ENCODE measurements around the gene PFAS.
A peak's percentile ranks its signal among the peaks of the same experiment; 100 is the strongest.
"Not testable (repeated sequence)": the region's sequence is repeated elsewhere in the genome, so short reads cannot be mapped to it uniquely, and the experiment has no call there.

The PFAS gene

DNA sequence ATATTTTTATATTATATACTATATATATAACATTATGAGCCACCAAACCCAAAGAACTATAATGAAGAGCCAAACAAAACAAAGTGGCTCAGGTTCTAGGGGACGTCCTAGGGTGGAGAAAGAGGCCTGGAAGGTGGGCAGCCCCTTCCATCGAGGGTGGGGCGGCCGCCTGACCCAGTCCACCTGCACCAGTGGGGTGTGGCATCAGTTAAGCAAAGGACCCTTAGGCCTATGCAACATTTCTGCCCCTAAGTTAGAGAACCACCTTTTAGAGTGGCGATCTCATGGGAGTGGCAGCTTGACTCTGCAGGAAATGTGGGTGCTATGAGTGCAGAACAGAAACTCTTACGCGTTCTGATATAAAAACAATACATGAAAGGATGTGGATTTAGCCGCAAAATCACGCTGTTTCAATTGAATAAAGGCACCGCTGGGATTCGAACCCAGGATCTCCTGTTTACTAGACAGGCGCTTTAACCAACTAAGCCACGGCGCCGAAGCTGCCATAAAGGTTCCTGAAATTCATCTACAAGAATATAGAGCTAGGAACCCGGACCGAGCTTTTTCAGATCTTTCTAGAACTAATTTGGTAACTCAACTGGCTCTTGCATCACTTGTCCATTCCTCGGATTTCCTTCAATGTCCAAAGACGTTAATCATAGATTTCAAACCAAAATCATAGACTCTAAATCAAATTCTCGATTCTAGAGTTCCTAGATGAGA, 23.1 kb upstream of the PFAS start:
- peak; percentile 87 for DNase-seq

DNA sequence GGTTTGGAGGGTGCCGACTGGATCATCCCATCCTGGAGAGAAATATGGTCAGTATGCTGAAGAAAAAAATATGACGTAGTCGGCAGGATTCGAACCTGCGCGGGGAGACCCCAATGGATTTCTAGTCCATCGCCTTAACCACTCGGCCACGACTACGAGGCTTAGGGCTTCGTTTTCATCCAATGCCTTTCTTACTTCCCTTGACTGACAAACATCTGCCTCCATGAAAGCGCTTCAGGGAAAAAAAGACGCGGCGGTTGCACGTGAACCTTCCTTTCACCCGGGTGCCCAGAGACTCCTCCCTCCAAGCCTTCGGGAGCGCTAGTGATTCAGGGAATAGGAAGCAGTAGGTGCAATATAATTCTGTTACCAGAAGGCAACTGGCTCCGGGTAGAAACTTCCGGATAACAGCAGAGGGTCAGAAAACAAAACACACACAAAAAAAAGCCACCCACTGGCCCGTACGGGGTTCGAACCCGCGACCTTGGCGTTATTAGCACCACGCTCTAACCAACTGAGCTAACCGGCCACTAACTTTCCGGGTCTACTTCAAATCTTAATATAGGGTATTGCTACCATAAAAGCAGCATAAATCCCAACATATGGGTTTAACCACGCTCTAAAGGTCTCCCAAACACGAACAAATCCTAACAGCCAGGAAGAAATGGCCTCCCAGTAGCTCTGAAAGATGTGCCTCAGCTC, 22.4 kb upstream of the PFAS start:
- peak; percentile 78 for DNase-seq

DNA sequence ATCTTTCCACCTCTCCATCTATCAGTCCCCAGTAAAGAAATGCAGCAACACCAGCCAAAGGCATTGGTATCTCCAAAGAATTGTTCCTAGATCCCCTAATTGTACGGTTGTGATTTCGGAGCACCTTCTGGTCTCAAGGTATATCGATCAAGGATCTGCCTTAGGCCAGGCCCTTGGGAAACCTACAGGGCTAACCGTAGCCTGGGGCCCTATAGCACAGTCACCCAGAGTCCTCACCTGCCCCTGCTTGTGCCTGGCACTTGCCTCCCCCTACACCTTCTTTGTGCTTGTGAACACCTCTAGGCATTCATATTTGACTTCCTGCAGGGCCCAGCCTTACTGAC, 21.9 kb upstream of the PFAS start:
- no peak for DNase-seq

DNA sequence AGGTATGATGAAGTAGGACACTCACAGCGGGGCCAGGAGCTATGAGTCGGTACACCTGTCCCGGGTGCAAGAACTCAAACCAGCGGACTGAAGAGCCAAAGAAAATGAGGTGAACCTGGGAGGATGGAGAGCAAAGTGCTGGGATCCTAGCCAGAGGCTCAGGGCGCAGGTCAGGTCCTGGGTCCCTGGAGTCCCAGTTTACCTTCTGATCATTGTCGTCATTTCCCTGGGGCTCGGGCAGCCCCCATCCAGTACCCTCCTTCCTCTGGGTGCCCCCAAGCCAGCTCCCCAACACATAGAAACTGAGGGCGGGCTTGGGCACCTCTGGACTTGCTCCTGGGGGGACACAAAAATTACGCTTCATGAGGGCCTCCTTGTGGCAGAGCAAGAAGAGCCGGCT, 17.4 kb upstream of the PFAS start:
- DNase-seq, result no peak

DNA sequence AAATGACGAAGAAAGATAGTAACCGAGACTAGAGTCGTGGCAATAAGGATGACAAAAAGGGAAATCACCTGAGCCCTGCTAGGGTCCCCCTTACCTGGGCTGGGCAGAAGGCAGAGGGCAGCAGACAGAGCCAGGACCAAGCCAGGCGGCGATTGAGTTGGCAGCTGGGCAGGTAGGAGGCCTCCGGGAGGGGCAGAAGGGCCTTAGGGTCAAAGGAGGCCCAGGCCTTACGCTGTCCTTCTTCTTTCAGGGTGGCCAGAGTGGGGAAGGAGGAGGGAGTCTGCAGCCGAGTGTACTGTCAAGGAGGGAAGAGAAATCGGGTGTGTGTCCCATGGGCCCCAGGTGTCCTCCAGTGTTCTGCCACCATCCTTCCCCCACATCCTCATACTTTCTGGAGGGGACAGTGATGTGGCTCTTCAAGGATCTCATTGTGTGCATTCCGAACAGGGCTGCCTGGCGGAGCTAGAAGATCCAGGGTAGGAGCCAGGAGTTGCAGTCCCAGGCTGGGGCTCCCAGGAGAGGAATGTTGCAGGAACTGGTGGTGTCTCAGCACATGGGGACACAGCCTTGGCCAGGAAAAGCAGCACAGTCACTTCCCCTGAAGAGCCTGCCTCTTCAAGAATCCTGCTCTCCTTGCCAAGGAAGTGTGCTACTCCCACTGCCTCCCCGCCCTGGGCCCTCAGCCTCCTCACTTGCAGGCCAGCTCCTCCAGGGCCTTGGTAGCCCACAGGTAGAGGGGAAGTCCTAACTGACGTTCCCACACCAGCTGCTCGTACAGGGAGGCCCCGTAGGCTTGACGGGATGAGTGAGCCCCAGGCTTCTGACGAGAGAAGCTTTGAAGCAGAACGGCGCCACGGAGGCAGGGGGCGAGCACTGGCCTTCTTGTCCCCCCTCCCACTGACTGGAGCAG, 14.5 kb upstream of the PFAS start:
- no peak for DNase-seq

DNA sequence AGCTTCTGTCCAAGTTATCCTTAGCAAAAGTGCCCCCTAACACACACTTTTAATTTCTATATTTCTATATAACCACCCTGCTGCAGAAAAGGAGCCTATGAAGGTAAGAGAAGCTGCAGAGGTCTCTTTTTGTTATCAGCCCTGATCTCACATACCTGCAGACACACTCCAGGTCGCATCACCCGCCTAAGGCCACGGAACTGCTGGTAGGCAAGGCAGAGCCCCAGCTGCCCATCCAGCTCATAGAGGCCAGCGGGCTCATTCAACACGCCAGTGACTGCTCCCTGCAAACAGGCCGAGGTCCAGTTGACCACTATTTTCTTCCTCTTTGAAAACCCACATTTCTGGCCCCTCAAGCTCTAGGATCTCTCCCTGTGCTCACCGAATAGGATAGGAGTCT, 13.4 kb upstream of the PFAS start:
- no peak for DNase-seq

DNA sequence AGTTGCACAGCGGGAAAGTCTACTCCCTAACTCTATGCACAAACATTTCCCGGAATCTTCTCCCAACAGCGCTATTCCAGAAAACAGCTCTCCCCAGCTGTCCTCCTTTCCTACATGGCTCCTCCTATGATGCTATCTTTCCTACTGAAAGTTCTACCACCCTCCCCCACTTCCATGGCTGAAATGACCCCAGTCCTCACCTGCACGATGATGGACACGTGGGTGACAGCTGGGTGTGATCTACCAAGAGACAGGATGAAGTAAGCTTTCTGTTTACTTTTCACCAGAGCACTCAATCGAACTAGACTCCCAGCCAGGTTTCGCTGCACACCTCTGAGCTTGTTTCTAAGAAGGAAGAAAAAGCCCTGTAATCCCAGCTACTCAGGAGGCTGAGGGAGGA, 11.9 kb upstream of the PFAS start:
- DNase-seq, result no peak

DNA sequence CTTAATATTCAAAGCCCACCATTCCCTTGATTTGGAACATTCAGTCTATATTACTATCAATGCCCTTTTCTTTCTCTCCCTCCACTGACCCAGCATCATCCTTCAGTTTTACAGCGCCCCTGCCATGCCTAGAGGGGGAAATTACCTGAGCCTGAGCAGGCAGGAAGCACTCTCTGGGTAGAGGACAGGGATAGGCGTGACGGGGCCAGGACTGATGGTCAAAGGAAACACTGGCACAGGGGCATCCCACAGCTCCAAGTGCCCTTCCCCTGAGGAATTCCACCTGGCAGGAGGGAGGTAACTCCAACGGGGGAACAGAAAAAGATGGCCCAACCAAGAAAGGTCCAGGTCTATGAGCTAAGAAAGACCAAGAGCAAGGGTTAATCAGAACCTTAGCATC, 11.2 kb upstream of the PFAS start:
- no peak for DNase-seq

DNA sequence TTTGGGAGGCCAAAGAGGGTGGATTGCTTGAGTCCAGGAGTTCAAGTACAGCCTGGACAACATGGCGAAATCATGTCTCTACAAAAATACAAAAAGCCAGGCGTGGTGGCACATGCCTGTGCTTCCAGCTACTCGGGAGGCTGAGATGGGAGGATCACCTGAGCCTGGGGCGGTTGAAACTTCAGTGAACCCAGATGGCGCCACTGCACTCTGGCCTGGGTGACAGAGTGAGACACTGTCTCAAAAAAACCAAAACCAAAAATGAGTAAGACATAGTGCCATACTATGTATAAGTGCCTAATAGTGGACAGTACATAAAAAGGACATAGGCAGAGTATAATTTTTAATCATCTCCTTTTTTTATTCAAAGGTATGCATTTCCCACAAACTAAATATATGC, 5.3 kb upstream of the PFAS start:
- peak; percentile 12 for DNase-seq

DNA sequence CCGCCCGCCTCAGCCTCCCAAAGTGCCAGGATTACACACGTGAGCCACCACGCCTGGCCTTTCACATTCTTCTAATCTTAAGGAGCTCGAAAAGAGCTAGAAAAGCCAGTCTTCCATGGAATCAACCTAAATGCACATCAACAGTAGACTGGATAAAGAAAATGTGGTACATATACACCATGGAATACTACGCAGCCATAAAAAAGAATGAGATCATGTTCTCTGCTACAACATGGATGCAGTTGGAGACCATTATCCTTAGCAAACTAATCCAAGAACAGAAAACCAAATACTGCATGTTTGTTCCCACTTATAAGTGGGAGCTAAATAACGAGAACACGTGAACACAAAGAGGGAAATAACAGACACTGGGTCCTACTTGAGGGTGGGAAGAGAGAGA, 4.3 kb upstream of the PFAS start:
- DNase-seq, result no peak

DNA sequence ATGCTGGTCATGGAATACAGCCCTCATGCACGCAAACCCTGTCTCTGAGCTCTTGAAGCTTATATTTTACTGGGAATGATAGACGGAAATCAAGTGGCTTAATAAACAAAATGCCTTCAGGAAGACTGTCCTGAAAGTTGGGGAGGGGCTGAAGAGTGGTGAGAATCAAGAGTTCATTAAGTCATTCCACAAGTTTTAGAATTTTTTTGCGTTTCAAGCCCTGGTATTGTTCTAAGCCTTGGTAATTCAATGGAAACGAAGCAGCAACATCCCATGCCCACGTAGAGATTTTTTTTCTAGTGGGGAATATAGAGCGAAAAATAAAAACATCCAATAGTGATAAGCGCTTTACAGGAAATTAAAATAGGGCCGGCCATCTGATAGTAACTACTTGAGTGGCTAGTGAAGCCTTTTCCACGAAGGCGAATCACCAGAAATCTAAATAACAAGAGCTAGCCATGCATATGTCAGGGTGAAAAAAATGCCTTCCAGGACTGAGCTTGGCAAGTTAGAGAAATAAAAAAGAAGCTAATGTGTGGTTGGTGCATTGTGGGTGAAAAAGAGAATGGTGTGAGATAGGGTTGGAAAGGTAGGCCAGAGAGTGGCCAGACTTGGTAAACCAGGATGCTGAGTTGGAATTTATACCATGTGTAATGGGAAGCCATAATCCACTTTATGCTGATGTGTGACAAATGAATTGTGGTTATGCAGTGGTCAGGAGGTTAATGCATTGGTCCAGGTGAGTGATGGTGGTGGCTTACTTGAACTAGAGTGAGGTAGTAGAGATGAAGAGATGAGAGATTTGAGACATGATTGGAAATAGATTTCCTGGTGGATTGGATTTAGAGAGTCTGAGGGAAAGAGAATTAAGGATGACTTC, 772 bp downstream of the PFAS start:
- DNase-seq, result no peak

DNA sequence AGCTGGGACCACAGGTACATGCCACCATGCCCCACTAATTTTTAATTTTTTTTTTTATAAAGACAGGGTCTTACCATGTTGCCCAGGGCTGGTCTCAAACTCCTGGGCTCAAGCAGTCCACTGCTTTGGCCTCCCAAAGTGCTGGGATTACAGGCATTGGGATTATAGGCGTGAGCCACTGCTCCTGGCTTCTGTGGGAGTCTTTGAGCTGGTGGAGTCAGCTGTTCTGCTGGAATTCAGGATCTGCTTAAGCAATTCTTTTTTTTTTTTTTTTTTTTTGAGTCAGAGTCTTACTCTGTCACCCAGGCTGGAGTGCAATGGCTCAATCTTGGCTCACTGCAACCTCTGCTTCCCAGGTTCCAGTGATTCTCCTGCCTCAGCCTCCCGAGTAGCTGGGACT, 2.3 kb downstream of the PFAS start:
- not testable (repeated sequence) for DNase-seq

DNA sequence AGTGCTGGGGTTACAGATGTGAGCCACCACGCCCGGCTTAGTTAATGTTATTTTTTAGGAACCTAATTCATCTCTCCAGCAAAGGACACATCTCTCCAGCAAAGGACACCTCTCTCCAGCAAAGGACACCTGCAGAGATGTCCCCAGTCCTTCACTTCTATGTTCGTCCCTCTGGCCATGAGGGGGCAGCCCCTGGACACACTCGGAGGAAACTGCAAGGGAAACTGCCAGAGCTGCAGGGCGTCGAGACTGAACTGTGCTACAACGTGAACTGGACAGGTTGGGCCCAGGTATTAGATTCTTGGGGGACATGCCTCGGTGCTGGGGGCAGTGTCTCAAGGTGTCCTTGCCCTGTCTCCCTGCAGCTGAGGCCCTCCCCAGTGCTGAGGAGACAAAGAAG, 4.7 kb downstream of the PFAS start:
- DNase-seq, result no peak

DNA sequence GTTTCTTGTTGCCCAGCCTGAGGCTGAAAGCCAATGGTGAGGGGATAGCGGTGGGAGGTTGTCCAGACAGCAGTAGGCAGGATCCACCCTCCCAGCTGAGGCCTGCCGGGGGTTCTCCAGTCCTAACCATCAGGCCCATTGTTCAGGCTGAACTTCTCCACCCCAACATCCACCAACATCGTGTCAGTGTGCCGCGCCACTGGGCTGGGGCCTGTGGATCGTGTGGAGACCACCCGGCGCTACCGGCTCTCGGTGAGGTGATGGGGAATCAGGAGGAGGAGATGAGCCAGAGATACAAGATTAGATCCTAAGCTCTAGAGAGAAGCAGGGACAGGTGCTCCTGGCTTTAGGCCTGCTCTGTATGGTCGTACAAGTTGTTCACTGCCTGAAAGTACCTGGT, 5.8 kb downstream of the PFAS start:
- DNase-seq, result no peak

DNA sequence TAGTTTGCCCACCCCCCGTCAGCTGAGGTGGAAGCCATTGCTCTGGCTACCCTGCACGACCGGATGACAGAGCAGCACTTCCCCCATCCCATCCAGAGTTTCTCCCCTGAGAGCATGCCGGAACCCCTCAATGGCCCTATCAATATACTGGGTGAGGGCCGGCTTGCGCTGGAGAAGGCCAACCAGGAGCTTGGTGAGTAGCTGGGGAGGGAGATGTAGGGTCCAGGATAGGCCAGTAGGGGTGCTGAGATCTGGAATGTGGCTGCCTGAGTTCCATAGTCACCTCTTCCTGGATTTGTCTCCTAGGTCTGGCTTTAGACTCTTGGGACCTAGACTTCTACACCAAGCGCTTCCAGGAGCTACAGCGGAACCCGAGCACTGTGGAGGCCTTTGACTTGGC, 6.4 kb downstream of the PFAS start:
- no peak for DNase-seq

DNA sequence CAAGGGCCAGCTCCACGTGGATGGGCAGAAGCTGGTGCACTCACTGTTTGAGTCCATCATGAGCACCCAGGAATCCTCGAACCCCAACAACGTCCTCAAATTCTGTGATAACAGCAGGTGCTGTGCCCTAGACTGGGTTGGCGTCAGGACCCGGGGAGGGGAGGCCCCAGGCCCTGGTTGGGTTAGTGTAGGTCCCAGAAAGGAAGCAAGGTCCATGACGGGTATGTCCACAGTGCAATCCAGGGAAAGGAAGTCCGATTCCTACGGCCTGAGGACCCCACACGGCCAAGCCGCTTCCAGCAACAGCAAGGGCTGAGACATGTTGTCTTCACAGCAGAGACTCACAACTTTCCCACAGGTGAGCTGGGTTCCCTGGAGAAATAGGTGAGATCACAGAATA, 7.2 kb downstream of the PFAS start:
- DNase-seq, result no peak

DNA sequence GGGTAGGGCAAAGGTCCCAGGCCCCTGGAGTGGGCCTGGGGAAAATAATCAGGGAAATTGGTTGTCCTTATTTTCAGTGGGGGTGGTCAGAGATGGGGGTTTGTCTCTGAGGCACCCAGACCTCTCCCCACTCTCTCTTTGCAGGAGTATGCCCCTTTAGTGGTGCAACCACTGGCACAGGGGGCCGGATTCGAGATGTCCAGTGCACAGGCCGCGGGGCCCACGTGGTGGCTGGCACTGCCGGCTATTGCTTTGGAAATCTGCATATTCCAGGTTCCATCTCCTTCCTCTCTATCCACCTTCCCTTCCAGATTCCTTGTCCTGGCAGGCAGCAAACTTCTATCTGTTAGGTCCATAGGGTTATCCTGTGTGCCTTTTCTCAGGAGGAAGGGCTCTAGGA, 7.6 kb downstream of the PFAS start:
- DNase-seq, result no peak

DNA sequence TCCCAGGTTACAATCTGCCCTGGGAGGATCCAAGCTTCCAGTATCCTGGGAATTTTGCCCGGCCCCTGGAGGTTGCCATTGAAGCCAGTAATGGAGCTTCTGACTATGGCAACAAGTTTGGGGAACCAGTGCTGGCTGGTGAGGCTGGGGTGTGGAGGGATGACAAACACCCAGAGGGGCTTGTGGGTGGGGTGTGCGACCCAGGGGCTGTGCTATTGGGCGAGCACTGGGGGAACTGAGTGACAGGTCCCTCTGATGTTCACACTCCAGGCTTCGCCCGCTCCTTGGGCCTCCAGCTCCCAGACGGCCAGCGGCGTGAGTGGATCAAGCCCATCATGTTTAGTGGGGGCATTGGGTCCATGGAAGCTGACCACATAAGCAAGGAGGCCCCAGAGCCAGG, 8.7 kb downstream of the PFAS start:
- DNase-seq, result no peak

DNA sequence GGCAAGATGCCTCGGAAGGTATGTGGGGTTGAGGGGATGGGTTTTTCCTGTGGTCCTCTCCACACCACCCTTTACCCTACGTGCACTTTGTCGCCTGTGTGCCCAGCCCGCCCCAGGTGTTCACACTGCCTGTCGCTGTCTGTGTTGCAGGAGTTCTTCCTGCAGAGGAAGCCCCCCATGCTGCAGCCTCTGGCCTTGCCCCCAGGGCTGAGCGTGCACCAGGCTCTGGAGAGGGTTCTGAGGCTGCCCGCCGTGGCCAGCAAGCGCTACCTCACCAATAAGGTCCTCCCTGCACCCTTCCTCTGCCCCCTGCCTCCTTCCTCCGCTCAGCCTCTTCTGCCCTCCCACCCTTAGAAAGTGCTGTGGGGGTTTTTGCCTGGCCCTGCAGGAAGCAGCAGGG, 15.2 kb downstream of the PFAS start:
- DNase-seq, result no peak

DNA sequence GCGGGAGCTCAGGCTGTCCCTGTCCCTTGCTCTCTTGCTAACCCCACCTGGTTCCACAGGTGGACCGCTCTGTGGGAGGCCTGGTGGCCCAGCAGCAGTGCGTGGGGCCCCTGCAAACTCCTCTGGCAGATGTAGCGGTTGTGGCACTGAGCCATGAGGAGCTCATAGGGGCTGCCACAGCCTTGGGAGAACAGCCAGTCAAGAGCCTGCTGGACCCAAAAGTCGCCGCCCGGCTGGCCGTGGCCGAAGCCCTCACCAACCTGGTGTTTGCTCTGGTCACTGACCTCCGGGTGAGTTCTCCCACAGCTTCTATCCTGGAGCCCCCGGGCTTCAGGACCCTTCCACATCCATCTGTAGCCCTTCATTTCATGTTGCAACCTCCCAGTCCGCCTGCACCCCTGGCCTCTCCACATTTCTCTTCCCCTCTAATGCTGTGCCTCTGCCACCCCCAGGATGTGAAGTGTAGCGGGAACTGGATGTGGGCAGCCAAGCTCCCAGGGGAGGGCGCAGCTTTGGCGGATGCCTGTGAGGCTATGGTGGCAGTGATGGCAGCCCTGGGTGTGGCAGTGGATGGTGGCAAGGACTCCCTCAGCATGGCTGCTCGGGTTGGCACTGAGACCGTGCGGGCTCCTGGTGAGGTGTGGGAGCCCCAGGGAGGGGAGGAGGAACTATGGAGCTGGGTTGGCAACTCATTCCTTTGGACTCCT, 15.9 kb downstream of the PFAS start:
- no peak for DNase-seq

DNA sequence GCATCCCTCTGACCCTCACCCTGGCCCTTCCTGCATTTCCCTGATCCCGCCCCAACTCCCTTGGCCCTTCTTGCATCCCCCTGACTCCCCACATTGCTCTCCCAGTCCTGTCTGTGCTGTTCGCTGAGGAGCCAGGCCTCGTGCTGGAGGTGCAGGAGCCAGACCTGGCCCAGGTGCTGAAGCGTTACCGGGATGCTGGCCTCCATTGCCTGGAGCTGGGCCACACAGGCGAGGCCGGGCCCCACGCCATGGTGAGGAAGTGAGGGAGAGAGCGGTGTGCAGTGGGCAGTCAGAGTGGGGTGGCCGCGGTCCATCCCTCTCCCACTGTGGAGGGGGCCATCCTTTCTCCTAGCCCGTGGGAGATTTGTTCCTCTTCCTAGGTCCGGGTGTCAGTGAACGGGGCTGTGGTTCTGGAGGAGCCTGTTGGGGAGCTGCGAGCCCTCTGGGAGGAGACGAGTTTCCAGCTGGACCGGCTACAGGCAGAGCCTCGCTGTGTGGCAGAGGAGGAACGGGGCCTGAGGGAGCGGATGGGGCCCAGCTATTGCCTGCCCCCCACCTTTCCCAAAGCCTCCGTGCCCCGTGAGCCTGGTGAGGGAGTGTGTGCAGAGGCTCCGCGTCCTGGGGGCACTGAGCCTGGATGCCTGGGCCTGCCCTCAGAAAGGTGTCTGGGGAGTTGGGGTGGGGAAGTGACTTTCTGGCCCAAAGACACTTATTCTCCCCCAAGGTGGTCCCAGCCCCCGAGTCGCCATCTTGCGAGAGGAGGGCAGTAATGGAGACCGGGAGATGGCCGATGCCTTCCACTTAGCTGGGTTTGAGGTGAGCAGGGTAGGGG, 17.8 kb downstream of the PFAS start:
- no peak for DNase-seq

All from stimulated activated CD4-positive, alpha-beta T cell treated with anti-CD3 and anti-CD28 coated beads, Interleukin-1b, Interleukin-23, amount 100 ng/mL, for 48 hours (primary cell).